Activated CD4-positive, alpha-beta T cell treated with anti-CD3 and anti-CD28 coated beads for 36 hours (primary cell): ENCODE measurements around the gene PLEKHG4. TPM values are rescaled to one million over a fixed set of nuclear protein-coding genes. Genes with fewer than 3 reads are reported as not detected.

Experiments used
- ATAC-seq: fragments of 200-7000 bp; cut with Tn5 transposase; one replicate; pipeline ENCODE4 v1.10.0; 2021; ENCODE audit warnings: mild to moderate bottlenecking, moderate library complexity
- CTCF ChIA-PET: fragments of 350-600 bp; sonication (Branson Sonifier 250); formaldehyde crosslinking; loops from one replicate; lab custom pipeline; 2021; ENCODE audit warnings: antibody characterized with exemption; lab: Charles Lee
- POLR2A ChIA-PET: fragments of 350-600 bp; sonication (Branson Sonifier 250); formaldehyde crosslinking; loops from one replicate; lab custom pipeline; 2021; ENCODE audit warnings: antibody characterized with exemption, inconsistent platforms; lab: Charles Lee
- DNase-seq: peaks from one replicate; pipeline ENCODE4 v3.0.0-alpha.2; 2020
- H3K27ac Mint-ChIP-seq: one replicate; pipeline ENCODE4 v1.8.0; 2021; ENCODE audit warnings: mixed read lengths
- H3K27me3 Mint-ChIP-seq: one replicate; pipeline ENCODE4 v1.8.0; 2021; ENCODE audit warnings: mixed read lengths
- H3K36me3 Mint-ChIP-seq: one replicate; pipeline ENCODE4 v1.8.0; 2021; ENCODE audit warnings: low read depth, mixed read lengths
- H3K4me1 Mint-ChIP-seq: one replicate; pipeline ENCODE4 v1.8.0; 2021; ENCODE audit warnings: mixed read lengths
- H3K4me3 Mint-ChIP-seq: one replicate; pipeline ENCODE4 v1.8.0; 2021; ENCODE audit warnings: mild to moderate bottlenecking, moderate library complexity, mixed read lengths
- H3K9me3 Mint-ChIP-seq: one replicate; pipeline ENCODE4 v1.8.0; 2021; ENCODE audit warnings: low read depth, mixed read lengths
- intact Hi-C, 2 experiments: fragments of 100-400 bp; cut with DNase I in 1 of 2; cut with micrococcal nuclease in 1 of 2; formaldehyde crosslinking; loops; one replicate each; pipeline versions ENCODE4 v1.14.2 to v1.15.1; 2022 to 2024; cut with DNase I, micrococcal nuclease
- total RNA-seq, 2 experiments: library from RNA; stranded (reverse); gene quantifications; one replicate each; pipeline ENCODE4 v1.2.3, GENCODE V29; 2021

Gene PLEKHG4
- total RNA-seq, 2 experiments from 2014 or later, result 21.1 to 23.1 TPM

DNA sequence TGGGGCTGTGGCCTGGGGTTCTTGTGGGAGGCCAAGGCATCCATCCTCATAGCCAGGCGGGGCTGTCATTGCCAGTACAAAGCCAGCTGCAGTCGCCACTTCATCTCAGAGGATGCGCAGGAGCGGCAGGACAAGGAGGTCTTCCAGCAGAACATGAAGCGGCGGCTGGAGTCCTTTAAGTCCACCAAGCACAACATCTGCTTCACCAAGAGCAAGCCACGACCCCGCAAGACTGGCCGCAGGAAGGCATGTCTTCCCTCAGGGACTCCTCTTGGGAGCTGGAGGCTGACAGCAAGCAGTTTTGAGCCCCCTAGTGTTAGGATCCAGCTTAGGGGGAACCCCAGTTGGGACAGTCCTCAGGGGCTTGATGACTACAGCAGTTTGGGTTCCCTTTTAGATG, 15.1 kb upstream of the PLEKHG4 start:
- peaks cover 2% of the 10 kb centered on the region for H3K4me1 Mint-ChIP-seq
- no peak overlapping the region for H3K27ac Mint-ChIP-seq
- ChIA-PET POLR2A (interaction anchor here (0.6 kb wide), 1 partner anchor 122 kb away, joined by 3 read pairs; no protein-coding TSS in a partner anchor), CTCF (interaction anchor here (0.9 to 1.0 kb wide), 2 partner anchors 20 to 135 kb away, joined by 3 to 6 read pairs; no protein-coding TSS in a partner anchor)
- H3K36me3 Mint-ChIP-seq, result peaks cover 2% of the 10 kb centered on the region
- intact Hi-C loops, result loop anchor here (5.0 kb wide), 3 partner anchors 73 to 203 kb away; no protein-coding TSS in a partner anchor
- H3K9me3 Mint-ChIP-seq, result no peaks in the 10 kb centered on the region
- no peak for ATAC-seq
- DNase-seq, result no peak
- H3K27me3 Mint-ChIP-seq, result peaks cover 2% of the 10 kb centered on the region
- H3K4me3 Mint-ChIP-seq, result no peak overlapping the region

GRCh38 chr16:67264866-67265265, 14.5 kb upstream of the PLEKHG4 start:
- Mint-ChIP-seq H3K36me3 (no peaks in the 10 kb centered on the region), H3K9me3 (no peaks in the 10 kb centered on the region), H3K4me3 (no peak overlapping the region), H3K4me1 (peaks cover 2% of the 10 kb centered on the region), H3K27me3 (peaks cover 2% of the 10 kb centered on the region), H3K27ac (no peak overlapping the region)
- intact Hi-C loops, result loop anchor here (5.0 kb wide), 3 partner anchors 72 to 202 kb away; no protein-coding TSS in a partner anchor
- POLR2A ChIA-PET, result no interaction called here
- CTCF ChIA-PET, result interaction anchor here (1.2 to 1.3 kb wide), 2 partner anchors 20 to 152 kb away, joined by 3 read pairs; partner anchors contain the start of gene ZDHHC1
- ATAC-seq, result no peak
- DNase-seq, result no peak

GRCh38 chr16:67265834-67266233, 13.5 kb upstream of the PLEKHG4 start:
- no peak for ATAC-seq
- no peaks in the 10 kb centered on the region for H3K9me3 Mint-ChIP-seq
- intact Hi-C loops, result no loop called here
- H3K36me3 Mint-ChIP-seq, result no peaks in the 10 kb centered on the region
- peaks cover under 1% of the 10 kb centered on the region for H3K4me1 Mint-ChIP-seq
- H3K27ac Mint-ChIP-seq, result no peak overlapping the region
- peaks cover 2% of the 10 kb centered on the region for H3K27me3 Mint-ChIP-seq
- H3K4me3 Mint-ChIP-seq, result no peak overlapping the region
- DNase-seq, result no peak
- POLR2A ChIA-PET, result no interaction called here
- CTCF ChIA-PET, result interaction anchor here (0.5 to 1.5 kb wide), 6 partner anchors 19 to 340 kb away, joined by 3 to 4 read pairs (median 3); partner anchors contain the start of gene ZDHHC1

- CTCF ChIA-PET, result interaction anchor here (0.6 kb wide), 2 partner anchors 344 to 653 kb away, joined by 3 read pairs; no protein-coding TSS in a partner anchor
- no peaks in the 10 kb centered on the region for H3K9me3 Mint-ChIP-seq
- intact Hi-C loops, result no loop called here
Measured at GRCh38 chr16:67268136-67268579, 11.2 kb upstream of the PLEKHG4 start.

DNA sequence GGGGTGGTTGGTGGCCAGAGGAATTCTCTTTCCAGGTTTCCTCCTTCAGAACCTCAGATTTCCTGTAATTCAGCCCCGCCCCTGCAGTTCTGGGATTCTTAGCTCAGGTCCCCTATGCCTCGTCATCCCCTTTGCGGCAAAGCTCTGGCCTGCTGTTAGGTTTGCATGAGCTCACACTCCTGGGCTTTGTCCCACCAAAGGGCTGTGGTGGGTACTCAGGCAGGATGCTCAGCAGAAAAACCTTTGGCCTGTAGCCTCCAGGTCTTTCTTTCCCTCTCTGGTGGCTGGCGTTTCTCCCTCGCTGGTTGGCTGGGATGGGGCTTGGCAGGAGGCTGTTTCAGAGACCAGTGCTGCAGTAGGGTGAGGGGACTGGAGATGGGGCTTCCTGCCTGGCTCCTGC, 9.6 kb upstream of the PLEKHG4 start:
- H3K36me3 Mint-ChIP-seq, result peaks cover 2% of the 10 kb centered on the region
- ChIA-PET POLR2A (interaction anchor here (0.6 kb wide), 1 partner anchor 45 kb away, joined by 3 read pairs; no protein-coding TSS in a partner anchor), CTCF (interaction anchor here (0.8 to 1.3 kb wide), 3 partner anchors 9 to 178 kb away, joined by 3 to 6 read pairs (median 3); no protein-coding TSS in a partner anchor)
- H3K27me3 Mint-ChIP-seq, result no peaks in the 10 kb centered on the region
- DNase-seq (no peak), ATAC-seq (no peak)
- no peaks in the 10 kb centered on the region for H3K9me3 Mint-ChIP-seq
- no peak overlapping the region for H3K27ac Mint-ChIP-seq
- H3K4me3 Mint-ChIP-seq, result no peak overlapping the region
- intact Hi-C loops, result no loop called here
- H3K4me1 Mint-ChIP-seq, result no peaks in the 10 kb centered on the region

More at GRCh38 chr16:67268136-67268579, 11.2 kb upstream of the PLEKHG4 start:
- no peak overlapping the region for H3K27ac Mint-ChIP-seq
- no peak for ATAC-seq
- H3K27me3 Mint-ChIP-seq, result peaks cover 2% of the 10 kb centered on the region
- POLR2A ChIA-PET, result no interaction called here
- no peak for DNase-seq
- no peaks in the 10 kb centered on the region for H3K36me3 Mint-ChIP-seq
- H3K4me3 Mint-ChIP-seq, result no peak overlapping the region
- no peaks in the 10 kb centered on the region for H3K4me1 Mint-ChIP-seq

DNA sequence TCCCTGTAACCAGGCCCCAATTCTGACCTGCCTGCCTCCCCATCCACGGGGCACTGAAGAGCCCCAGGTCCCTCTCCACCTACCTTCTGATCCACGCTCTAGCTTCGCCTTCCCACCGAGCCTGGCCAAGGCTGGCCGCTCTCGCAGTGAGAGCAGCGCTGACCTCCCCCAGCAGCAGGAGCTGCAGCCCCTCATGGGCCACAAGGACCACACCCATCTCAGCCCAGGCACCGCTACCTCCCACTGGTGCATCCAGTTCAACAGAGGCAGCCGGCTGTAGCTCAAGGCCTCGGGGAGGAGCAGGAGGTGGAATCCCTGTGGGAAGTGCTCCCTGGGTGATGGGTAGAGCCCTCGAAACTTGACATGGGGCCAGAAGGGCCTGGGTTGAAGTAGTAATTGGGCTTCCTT, 8.4 kb upstream of the PLEKHG4 start:
- Mint-ChIP-seq H3K27ac (no peak overlapping the region), H3K9me3 (no peaks in the 10 kb centered on the region), H3K4me3 (no peak overlapping the region), H3K27me3 (no peaks in the 10 kb centered on the region), H3K36me3 (peaks cover 6% of the 10 kb centered on the region), H3K4me1 (peaks cover 4% of the 10 kb centered on the region)
- ChIA-PET CTCF (interaction anchor here (1.0 to 1.3 kb wide), 2 partner anchors 118 to 129 kb away, joined by 4 to 5 read pairs; no protein-coding TSS in a partner anchor), POLR2A (no interaction called here)
- DNase-seq, result no peak
- ATAC-seq, result no peak
- intact Hi-C loops, result no loop called here

DNA sequence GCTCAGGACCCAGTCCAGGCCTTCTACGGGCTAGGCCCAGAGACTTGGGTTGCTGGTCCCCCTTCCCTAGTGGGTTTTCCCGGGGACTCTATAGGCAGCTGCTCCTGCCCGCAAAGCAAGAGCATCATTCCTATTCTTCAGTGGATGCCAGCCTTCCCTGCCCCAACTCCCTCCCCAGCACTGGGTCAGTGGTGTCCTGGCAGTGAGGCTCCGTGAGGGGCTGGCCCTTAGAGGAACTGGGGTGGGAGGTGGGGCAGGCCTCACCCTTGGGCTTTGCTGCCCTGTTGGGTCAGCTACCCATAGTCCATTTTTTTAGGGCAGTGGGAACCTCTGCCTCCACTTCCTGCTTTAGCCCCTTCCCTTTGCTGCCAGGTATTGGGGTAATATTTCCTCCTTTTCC, 7.9 kb upstream of the PLEKHG4 start:
- CTCF ChIA-PET, result interaction anchor here (0.7 to 1.3 kb wide), 3 partner anchors 12 to 129 kb away, joined by 3 to 5 read pairs (median 4); no protein-coding TSS in a partner anchor
- ATAC-seq, result no peak
- DNase-seq, result no peak
- Mint-ChIP-seq H3K27ac (no peak overlapping the region), H3K4me1 (peaks cover 5% of the 10 kb centered on the region), H3K4me3 (no peak overlapping the region), H3K27me3 (no peaks in the 10 kb centered on the region), H3K9me3 (no peaks in the 10 kb centered on the region), H3K36me3 (peaks cover 8% of the 10 kb centered on the region)
- POLR2A ChIA-PET, result no interaction called here
- intact Hi-C loops, result no loop called here

- Mint-ChIP-seq H3K4me3 (no peak overlapping the region), H3K27me3 (no peaks in the 10 kb centered on the region), H3K27ac (no peak overlapping the region), H3K4me1 (peaks cover 19% of the 10 kb centered on the region), H3K36me3 (peaks cover 18% of the 10 kb centered on the region), H3K9me3 (no peaks in the 10 kb centered on the region)
- DNase-seq (no peak), ATAC-seq (no peak)
- CTCF ChIA-PET, result interaction anchor here (1.2 to 1.5 kb wide), 2 partner anchors 15 to 49 kb away, joined by 4 read pairs; no protein-coding TSS in a partner anchor
- intact Hi-C loops, result loop anchor here in 1 of 2 experiments (5.0 kb wide), 1 partner anchor 192 kb away; no protein-coding TSS in a partner anchor
- POLR2A ChIA-PET, result interaction anchor here (0.6 kb wide), 2 partner anchors 9 to 22 kb away, joined by 3 to 4 read pairs; no protein-coding TSS in a partner anchor
Measured at GRCh38 chr16:67275321-67275720, 4.0 kb upstream of the PLEKHG4 start.

- no peaks in the 10 kb centered on the region for H3K9me3 Mint-ChIP-seq
- DNase-seq (peak; percentile 60), ATAC-seq (peak; percentile 6)
- H3K27me3 Mint-ChIP-seq, result no peaks in the 10 kb centered on the region
- POLR2A ChIA-PET, result interaction anchor here (0.6 kb wide), 1 partner anchor 144 kb away, joined by 3 read pairs; no protein-coding TSS in a partner anchor
- peaks cover 18% of the 10 kb centered on the region for H3K36me3 Mint-ChIP-seq
- peaks cover 19% of the 10 kb centered on the region for H3K4me1 Mint-ChIP-seq
- H3K4me3 Mint-ChIP-seq, result peak overlapping the region; percentile 85
- intact Hi-C loops, result loop anchor here in 1 of 2 experiments (5.0 kb wide), 1 partner anchor 190 kb away; no protein-coding TSS in a partner anchor
- H3K27ac Mint-ChIP-seq, result peak overlapping the region; percentile 75
- CTCF ChIA-PET, result interaction anchor here (0.6 to 1.5 kb wide), 9 partner anchors 14 to 294 kb away, joined by 3 to 5 read pairs (median 3); no protein-coding TSS in a partner anchor
Measured at GRCh38 chr16:67277294-67277998, 1.9 kb upstream of the PLEKHG4 start.

DNA sequence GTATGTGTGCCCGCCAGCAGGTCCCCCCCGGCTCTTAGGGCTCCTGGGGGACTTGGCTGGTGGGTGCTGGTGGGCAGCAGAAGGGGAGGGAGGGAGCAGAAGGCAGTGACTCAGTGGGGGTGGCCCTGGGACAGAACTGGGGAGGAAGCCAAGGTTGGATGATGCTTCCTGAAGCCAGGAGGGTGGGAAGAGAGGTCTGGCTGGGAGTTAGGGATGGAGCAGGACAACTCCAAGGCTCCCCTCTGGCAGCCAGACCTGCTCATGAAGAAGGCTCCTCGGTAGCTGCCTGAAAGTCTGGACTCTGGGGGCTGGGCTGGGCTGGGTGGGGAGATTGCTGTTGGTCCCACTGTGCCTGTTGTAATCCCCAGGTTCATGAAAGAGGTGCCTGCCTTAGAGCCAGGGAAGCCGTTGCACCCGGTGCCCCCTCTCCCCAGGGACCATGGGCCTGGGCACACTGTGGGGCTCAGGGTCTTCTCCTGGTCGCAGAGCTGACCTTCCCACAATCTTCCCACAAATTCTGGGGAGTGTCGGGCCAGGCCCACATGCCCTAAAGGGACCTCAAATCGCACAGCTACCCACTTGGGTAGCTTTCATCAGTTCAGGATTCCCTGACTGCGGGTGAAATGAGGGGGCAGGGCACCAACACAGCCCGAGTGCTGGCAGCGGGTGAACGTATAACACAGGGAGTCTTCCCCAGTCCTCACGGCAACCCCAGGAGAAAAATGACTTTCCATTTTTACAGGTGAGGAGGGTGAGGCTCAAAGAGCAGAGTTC, 1.1 kb upstream of the PLEKHG4 start:
- intact Hi-C loops, result loop anchor here (2.0 to 5.0 kb wide), 2 partner anchors 121 to 189 kb away; no protein-coding TSS in a partner anchor
- ATAC-seq, result no peak
- Mint-ChIP-seq H3K9me3 (no peaks in the 10 kb centered on the region), H3K4me3 (peak overlapping the region; percentile 85), H3K36me3 (peaks cover 18% of the 10 kb centered on the region), H3K27me3 (no peaks in the 10 kb centered on the region), H3K4me1 (peaks cover 19% of the 10 kb centered on the region), H3K27ac (peak overlapping the region; percentile 90)
- ChIA-PET CTCF (interaction anchor here (0.6 to 1.5 kb wide), 16 partner anchors 15 to 448 kb away, joined by 3 to 7 read pairs (median 3); partner anchors contain the start of gene NAE1), POLR2A (no interaction called here)
- DNase-seq, result no peak
